Activated naive CD4-positive, alpha-beta T cell treated with anti-CD3 and anti-CD28 coated beads for 36 hours (primary cell): ENCODE measurements around the gene PDE6C. TPM values are rescaled to one million over a fixed set of nuclear protein-coding genes. Genes with fewer than 3 reads are reported as not detected.

Source experiments
- total RNA-seq, 2 experiments: library from RNA; stranded (reverse); gene quantifications; one replicate each; pipeline ENCODE4 v1.2.3, GENCODE V29; 2021

The PDE6C gene
- total RNA-seq, 2 experiments from 2014 or later = not detected

Other genes starting within 250 kb of the PDE6C start
- gene MYOF, start 130.2 kb upstream of the PDE6C start, total RNA-seq = 10 to 100 TPM; 10.4 to 10.5 TPM
- gene CEP55, start 115.9 kb upstream of the PDE6C start, total RNA-seq = 10 to 100 TPM; 64.4 to 68.2 TPM
- not detected for gene FFAR4, start 45.9 kb upstream of the PDE6C start, total RNA-seq
- not detected for gene RBP4, start 11.3 kb upstream of the PDE6C start, total RNA-seq
- gene FRA10AC1, start 90.1 kb downstream of the PDE6C start, total RNA-seq = 10 to 100 TPM; 24.5 to 25.0 TPM
- gene LGI1, start 145.4 kb downstream of the PDE6C start, total RNA-seq = not detected